ENCODE results near the gene KARS1. TPM values are rescaled to one million over a fixed set of nuclear protein-coding genes. Genes with fewer than 3 reads are reported as not detected.

The KARS1 gene
- total RNA-seq, 1 donor from 2014 or later = 82.0 TPM

DNA sequence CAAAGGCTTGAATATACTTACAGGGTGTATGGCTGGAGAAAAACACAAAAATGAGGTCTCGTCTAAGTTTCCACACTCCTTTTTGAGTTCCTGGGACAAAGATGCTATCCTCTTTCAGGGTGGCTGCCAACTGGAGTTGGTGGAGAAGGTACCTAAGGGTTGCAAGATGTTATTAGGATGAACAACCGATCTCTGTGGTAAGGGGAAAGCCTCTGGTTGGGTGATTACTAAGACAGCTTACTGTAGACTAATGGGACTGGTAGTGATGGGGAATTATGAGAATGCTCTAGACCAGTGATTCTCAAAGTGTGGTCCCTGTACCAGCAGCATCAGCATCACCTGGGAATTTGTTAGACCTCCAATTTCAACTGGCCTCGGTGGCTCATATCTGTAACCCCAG, 30.3 kb downstream of the KARS1 start:
- H3K4me1 ChIP-seq = peaks cover 18% of the 10 kb centered on the region
- H3K4me3 ChIP-seq = no peak overlapping the region
- no peaks in the 10 kb centered on the region for H3K9me3 ChIP-seq
- TF ChIP-seq POLR2A (IDR thresholded peaks at IDR 0.05) (no peak), POLR2AphosphoS5 (IDR thresholded peaks at IDR 0.05; ENCODE audit: insufficient read depth in 1 of 2, low read depth in 1 of 2) (no peak)
- TF ChIP-seq, protein P1, sequence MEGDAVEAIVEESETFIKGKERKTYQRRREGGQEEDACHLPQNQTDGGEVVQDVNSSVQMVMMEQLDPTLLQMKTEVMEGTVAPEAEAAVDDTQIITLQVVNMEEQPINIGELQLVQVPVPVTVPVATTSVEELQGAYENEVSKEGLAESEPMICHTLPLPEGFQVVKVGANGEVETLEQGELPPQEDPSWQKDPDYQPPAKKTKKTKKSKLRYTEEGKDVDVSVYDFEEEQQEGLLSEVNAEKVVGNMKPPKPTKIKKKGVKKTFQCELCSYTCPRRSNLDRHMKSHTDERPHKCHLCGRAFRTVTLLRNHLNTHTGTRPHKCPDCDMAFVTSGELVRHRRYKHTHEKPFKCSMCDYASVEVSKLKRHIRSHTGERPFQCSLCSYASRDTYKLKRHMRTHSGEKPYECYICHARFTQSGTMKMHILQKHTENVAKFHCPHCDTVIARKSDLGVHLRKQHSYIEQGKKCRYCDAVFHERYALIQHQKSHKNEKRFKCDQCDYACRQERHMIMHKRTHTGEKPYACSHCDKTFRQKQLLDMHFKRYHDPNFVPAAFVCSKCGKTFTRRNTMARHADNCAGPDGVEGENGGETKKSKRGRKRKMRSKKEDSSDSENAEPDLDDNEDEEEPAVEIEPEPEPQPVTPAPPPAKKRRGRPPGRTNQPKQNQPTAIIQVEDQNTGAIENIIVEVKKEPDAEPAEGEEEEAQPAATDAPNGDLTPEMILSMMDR (IDR thresholded peaks at IDR 0.05) = no peak
- intact Hi-C loops (cut with DNase I) = no loop called here
- H3K36me3 ChIP-seq = peaks cover 0 to 54% of the 10 kb centered on the region in 2 donors
- H3K27me3 ChIP-seq = no peaks in the 10 kb centered on the region
- DNase-seq (ENCODE audit: extremely low spot score in 2 of 2) = no peak
- H3K27ac ChIP-seq = no peak overlapping the region

DNA sequence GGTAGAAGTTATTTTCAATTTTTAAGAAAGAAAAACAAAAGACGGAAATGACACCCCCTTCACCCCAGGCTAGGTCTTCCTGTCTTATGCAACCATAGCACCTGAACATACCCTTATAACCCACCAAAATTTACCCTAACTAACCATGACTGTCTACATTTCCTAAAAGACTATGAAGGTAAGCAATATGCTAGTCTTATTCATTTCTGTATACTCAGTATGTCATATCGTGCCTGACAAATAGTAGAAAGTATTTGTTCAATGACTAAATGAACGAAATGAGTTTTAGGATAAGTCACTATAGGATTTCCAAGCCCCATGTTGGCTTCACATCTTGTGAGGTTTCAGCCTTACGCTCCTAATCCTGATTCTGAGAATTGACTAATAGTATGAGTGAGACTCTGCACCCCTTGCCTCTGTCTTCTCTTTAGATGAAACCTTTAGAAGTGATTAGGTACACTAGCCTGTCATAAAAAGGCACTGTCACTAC, 30.9 kb downstream of the KARS1 start:
- H3K27ac ChIP-seq = no peak overlapping the region
- H3K4me1 ChIP-seq = peaks cover 12% of the 10 kb centered on the region
- H3K27me3 ChIP-seq = no peaks in the 10 kb centered on the region
- intact Hi-C loops (cut with DNase I) = no loop called here
- no peak for DNase-seq (ENCODE audit: extremely low spot score in 2 of 2)
- H3K9me3 ChIP-seq = no peaks in the 10 kb centered on the region
- H3K36me3 ChIP-seq = peaks cover 0 to 58% of the 10 kb centered on the region in 2 donors
- no peak overlapping the region for H3K4me3 ChIP-seq
- TF ChIP-seq POLR2AphosphoS5 (IDR thresholded peaks at IDR 0.05; ENCODE audit: insufficient read depth in 1 of 2, low read depth in 1 of 2) = no peak
- TF ChIP-seq, protein P1 (IDR thresholded peaks at IDR 0.05) = no peak
- TF ChIP-seq POLR2A (IDR thresholded peaks at IDR 0.05) = no peak

DNA sequence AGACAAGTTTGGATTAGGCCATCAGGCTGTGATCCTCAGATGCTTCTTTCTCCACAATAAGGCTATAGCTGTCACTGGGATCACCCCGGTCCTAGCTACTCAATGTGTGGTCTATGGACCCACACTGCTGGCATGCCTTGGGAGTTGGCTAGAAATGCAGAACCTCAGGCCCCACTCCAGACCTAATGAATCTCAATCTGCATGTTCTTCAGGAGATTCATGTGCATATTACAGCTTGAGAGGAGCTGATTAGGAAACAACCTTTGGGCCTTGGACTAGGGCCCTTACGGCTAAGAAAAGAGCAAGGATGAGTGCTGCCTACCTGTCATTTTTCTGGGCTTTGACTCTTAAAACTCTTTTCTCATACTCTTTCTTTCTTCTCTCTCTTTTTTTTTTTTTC, 31.8 kb downstream of the KARS1 start:
- no peak overlapping the region for H3K27ac ChIP-seq
- H3K4me3 ChIP-seq = no peak overlapping the region
- TF ChIP-seq, protein P1 (IDR thresholded peaks at IDR 0.05) = no peak
- TF ChIP-seq POLR2AphosphoS5 (IDR thresholded peaks at IDR 0.05; ENCODE audit: insufficient read depth in 1 of 2, low read depth in 1 of 2) (no peak), POLR2A (IDR thresholded peaks at IDR 0.05) (no peak)
- intact Hi-C loops (cut with DNase I) = no loop called here
- peaks cover 2% of the 10 kb centered on the region for H3K4me1 ChIP-seq
- no peak for DNase-seq (ENCODE audit: extremely low spot score in 2 of 2)
- no peaks in the 10 kb centered on the region for H3K9me3 ChIP-seq
- H3K27me3 ChIP-seq = no peaks in the 10 kb centered on the region
- peaks cover 0 to 67% of the 10 kb centered on the region in 2 donors for H3K36me3 ChIP-seq

DNA sequence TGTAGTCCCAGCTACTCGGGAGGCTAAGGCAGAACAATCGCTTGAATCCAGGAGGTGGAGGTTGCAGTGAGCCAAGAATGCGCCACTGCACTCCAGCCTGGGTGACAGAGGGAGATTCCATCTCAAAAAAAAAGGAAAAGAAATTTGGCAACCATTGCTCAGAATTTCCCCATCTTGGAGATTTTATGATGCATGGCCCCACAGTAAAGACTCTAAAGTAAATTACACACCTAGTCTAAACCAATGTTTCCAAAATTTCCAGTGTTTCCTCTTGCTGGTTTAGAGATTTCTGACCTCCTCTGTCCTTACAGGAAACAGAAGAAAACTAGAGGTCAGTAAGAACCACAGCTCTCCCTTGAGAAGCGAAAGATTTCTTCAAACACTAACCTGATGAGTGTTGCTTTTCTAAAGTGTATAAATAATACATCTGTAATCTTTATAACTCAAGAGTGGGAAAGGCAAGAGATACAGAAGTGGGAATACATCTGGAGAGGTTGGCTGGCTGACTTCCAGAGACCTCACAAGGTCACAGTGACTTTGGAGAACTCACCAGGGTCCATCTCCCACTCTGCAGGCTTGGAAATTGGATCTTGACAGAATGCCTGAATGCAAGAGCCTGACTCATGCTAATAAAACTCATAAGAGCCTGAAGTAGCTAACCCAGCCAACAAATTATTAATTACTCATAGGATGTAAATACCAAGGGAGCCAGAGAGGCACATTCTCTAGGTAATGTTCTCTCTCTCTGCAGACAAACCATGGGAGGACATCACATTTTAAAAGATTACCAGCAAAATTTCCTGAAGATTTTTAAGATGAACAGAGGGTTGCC, 33.2 kb downstream of the KARS1 start:
- DNase-seq (ENCODE audit: extremely low spot score in 2 of 2) = no peak
- no peaks in the 10 kb centered on the region for H3K27me3 ChIP-seq
- H3K9me3 ChIP-seq = no peaks in the 10 kb centered on the region
- H3K4me1 ChIP-seq = no peaks in the 10 kb centered on the region
- intact Hi-C loops (cut with DNase I) = no loop called here
- H3K27ac ChIP-seq = no peak overlapping the region
- TF ChIP-seq POLR2A (IDR thresholded peaks at IDR 0.05) = no peak
- TF ChIP-seq, protein P1 (IDR thresholded peaks at IDR 0.05) = no peak
- TF ChIP-seq POLR2AphosphoS5 (IDR thresholded peaks at IDR 0.05; ENCODE audit: insufficient read depth in 1 of 2, low read depth in 1 of 2) = no peak
- peaks cover 0 to 60% of the 10 kb centered on the region in 2 donors for H3K36me3 ChIP-seq
- H3K4me3 ChIP-seq = no peak overlapping the region

DNA sequence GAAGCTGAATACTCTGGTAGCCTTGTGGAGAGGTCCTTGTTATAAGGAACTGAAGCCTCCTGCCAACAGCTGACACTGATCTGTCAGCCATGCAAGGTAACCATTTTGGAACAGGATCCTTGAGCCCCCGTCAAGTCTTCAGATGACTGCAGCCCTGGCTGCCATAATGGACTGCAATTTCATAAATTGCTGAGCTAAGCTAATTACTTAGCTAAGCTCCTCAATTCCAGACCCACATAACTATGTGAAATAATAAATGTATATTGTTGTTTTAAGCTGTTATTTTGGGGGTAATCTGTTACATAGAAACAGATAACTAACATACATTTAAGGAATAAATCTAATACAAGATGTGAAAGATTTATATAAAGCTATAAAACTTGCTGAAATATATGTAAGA, 41.0 kb downstream of the KARS1 start:
- no peaks in the 10 kb centered on the region for H3K4me1 ChIP-seq
- no peak overlapping the region for H3K4me3 ChIP-seq
- no peak for TF ChIP-seq POLR2A (IDR thresholded peaks at IDR 0.05)
- TF ChIP-seq POLR2AphosphoS5 (IDR thresholded peaks at IDR 0.05; ENCODE audit: insufficient read depth in 1 of 2, low read depth in 1 of 2) = no peak
- TF ChIP-seq, protein P1 (IDR thresholded peaks at IDR 0.05) = no peak
- peaks cover 0 to 65% of the 10 kb centered on the region in 2 donors for H3K36me3 ChIP-seq
- intact Hi-C loops (cut with DNase I) = no loop called here
- H3K27ac ChIP-seq = no peak overlapping the region
- no peak for DNase-seq (ENCODE audit: extremely low spot score in 2 of 2)
- no peaks in the 10 kb centered on the region for H3K27me3 ChIP-seq
- H3K9me3 ChIP-seq = no peaks in the 10 kb centered on the region
